Dermis microvascular lymphatic vessel endothelial cell (primary cell): Measurements from ENCODE around the gene C5orf34. TPM values are rescaled to one million over a fixed set of nuclear protein-coding genes. Genes with fewer than 3 reads are reported as not detected.
"Not testable (repeated sequence)": the region's sequence is repeated elsewhere in the genome, so short reads cannot be mapped to it uniquely, and the experiment has no call there.

Experiments used
- DNase-seq, 2 donors: peaks; one replicate each; pipeline versions ENCODE4 v3.0.0 to v3.0.0-alpha.2; 2010; ENCODE audit warnings: low read depth in 2 of 2
- total RNA-seq: library from RNA; depleted of rRNA; stranded (reverse); fragments of >200 nt; gene quantifications from 2 replicates; pipeline ENCODE4 v1.2.1, GENCODE V29; 2014

The C5orf34 gene
- total RNA-seq, 1 donor from 2014 or later: 3.7 TPM

GRCh38 chr5:43514471-43514815 is 505 bp downstream of the C5orf34 start:
- peak; percentile 7 to 47 for DNase-seq

GRCh38 chr5:43514025-43514424 is 923 bp downstream of the C5orf34 start:
- no peak for DNase-seq

GRCh38 chr5:43511062-43511461 is 3.9 kb downstream of the C5orf34 start:
- not testable (repeated sequence) for DNase-seq

GRCh38 chr5:43498581-43498980 is 16.4 kb downstream of the C5orf34 start:
- no peak for DNase-seq

GRCh38 chr5:43497311-43498104 is 17.4 kb downstream of the C5orf34 start:
- no peak for DNase-seq

GRCh38 chr5:43491326-43491725 is 23.6 kb downstream of the C5orf34 start:
- no peak for DNase-seq

- no peak for DNase-seq
Observed at GRCh38 chr5:43486353-43486752, 28.6 kb downstream of the C5orf34 start.

GRCh38 chr5:43485406-43485805 is 29.5 kb downstream of the C5orf34 start:
- DNase-seq: no peak

- peak; percentile 63 to 89 for DNase-seq
Observed at GRCh38 chr5:43484106-43484849, 30.7 kb downstream of the C5orf34 start.

GRCh38 chr5:43483298-43484105 is 31.4 kb downstream of the C5orf34 start, which contains the start of gene TMEM267:
TMEM267 (minus strand) TSS chr5:43483865; CDS start chr5:43453969, 29,896 bp downstream.
- DNase-seq: peak; percentile 84 to 96

GRCh38 chr5:43482490-43483297 is 32.3 kb downstream of the C5orf34 start:
- peak in 1 of 2 donors; percentile 10 for DNase-seq

GRCh38 chr5:43469671-43470391 is 45.1 kb downstream of the C5orf34 start:
- DNase-seq: no peak

- DNase-seq: no peak
Observed at GRCh38 chr5:43467100-43467499, 47.8 kb downstream of the C5orf34 start.

- not testable (repeated sequence) for DNase-seq
Observed at GRCh38 chr5:43465455-43465854, 49.5 kb downstream of the C5orf34 start.

- DNase-seq: no peak
Observed at GRCh38 chr5:43461066-43461465, 53.9 kb downstream of the C5orf34 start.

GRCh38 chr5:43456556-43456955 is 58.4 kb downstream of the C5orf34 start:
- DNase-seq: no peak

- DNase-seq: not testable (repeated sequence)
Observed at GRCh38 chr5:43441575-43441974, 73.4 kb downstream of the C5orf34 start.

GRCh38 chr5:43437062-43437660 is 77.8 kb downstream of the C5orf34 start:
- DNase-seq: no peak
